Activated T-helper 2 cell treated with anti-CD3 and anti-CD28 coated beads, Interferon-gamma antibody, Interleukin-2, Interleukin-4, amounts not matched to agents 10 μg/mL and 5 μg/mL and 100 μg/mL, durations not matched to agents 14 hours and 24 hours and 36 hours (primary cell): ENCODE results near the gene ASPDH. TPM values are rescaled to one million over a fixed set of nuclear protein-coding genes. Genes with fewer than 3 reads are reported as not detected.
"Not testable (repeated sequence)": the region's sequence is repeated elsewhere in the genome, so short reads cannot be mapped to it uniquely, and the experiment has no call there.

Source experiments
- DNase-seq: peaks from one replicate; pipeline ENCODE4 v3.0.0; 2021; ENCODE audit warnings: low spot score
- H3K27ac Mint-ChIP-seq: one replicate; pipeline ENCODE4 v1.8.0; 2021; ENCODE audit warnings: mixed read lengths
- H3K27me3 Mint-ChIP-seq: one replicate; pipeline ENCODE4 v1.8.0; 2021; ENCODE audit warnings: low read depth, mixed read lengths
- H3K36me3 Mint-ChIP-seq: one replicate; pipeline ENCODE4 v1.8.0; 2021; ENCODE audit warnings: low read depth, mixed read lengths
- H3K4me1 Mint-ChIP-seq: one replicate; pipeline ENCODE4 v1.8.0; 2021; ENCODE audit warnings: low read depth, mixed read lengths
- H3K4me3 Mint-ChIP-seq: one replicate; pipeline ENCODE4 v1.8.0; 2021; ENCODE audit warnings: low read depth, mild to moderate bottlenecking, moderate library complexity, mixed read lengths
- H3K9me3 Mint-ChIP-seq: one replicate; pipeline ENCODE4 v1.8.0; 2021; ENCODE audit warnings: mixed read lengths
- intact Hi-C: fragments of 100-400 bp; cut with micrococcal nuclease; formaldehyde crosslinking; loops from one replicate; pipeline ENCODE4 v1.15.1; 2023
- total RNA-seq: library from RNA; stranded (reverse); gene quantifications from 2 replicates; pipeline ENCODE4 v1.2.3, GENCODE V29; 2022

The ASPDH gene
- total RNA-seq, 1 donor from 2014 or later: not detected

GRCh38 chr19:50481351-50482149 lies 32.2 kb downstream of the ASPDH start:
- Mint-ChIP-seq H3K4me3 (no peak overlapping the region), H3K36me3 (peaks cover 61% of the 10 kb centered on the region), H3K4me1 (peaks cover 9% of the 10 kb centered on the region), H3K9me3 (peaks cover 2% of the 10 kb centered on the region), H3K27me3 (no peaks in the 10 kb centered on the region), H3K27ac (no peak overlapping the region)
- DNase-seq: no peak
- intact Hi-C loops: no loop called here

GRCh38 chr19:50480281-50481111 lies 33.2 kb downstream of the ASPDH start:
- DNase-seq: no peak
- Mint-ChIP-seq H3K4me3 (no peak overlapping the region), H3K4me1 (peaks cover 10% of the 10 kb centered on the region)

GRCh38 chr19:50479761-50480251 lies 33.9 kb downstream of the ASPDH start:
- intact Hi-C loops: no loop called here
- Mint-ChIP-seq H3K27me3 (no peaks in the 10 kb centered on the region), H3K9me3 (no peaks in the 10 kb centered on the region), H3K27ac (no peak overlapping the region), H3K36me3 (peaks cover 50% of the 10 kb centered on the region), H3K4me3 (no peak overlapping the region), H3K4me1 (peaks cover 10% of the 10 kb centered on the region)
- no peak for DNase-seq

More at GRCh38 chr19:50480281-50481111, 33.2 kb downstream of the ASPDH start:
- no peaks in the 10 kb centered on the region for H3K9me3 Mint-ChIP-seq
- H3K27me3 Mint-ChIP-seq: no peaks in the 10 kb centered on the region
- peaks cover 57% of the 10 kb centered on the region for H3K36me3 Mint-ChIP-seq
- intact Hi-C loops: no loop called here
- no peak overlapping the region for H3K27ac Mint-ChIP-seq

DNA sequence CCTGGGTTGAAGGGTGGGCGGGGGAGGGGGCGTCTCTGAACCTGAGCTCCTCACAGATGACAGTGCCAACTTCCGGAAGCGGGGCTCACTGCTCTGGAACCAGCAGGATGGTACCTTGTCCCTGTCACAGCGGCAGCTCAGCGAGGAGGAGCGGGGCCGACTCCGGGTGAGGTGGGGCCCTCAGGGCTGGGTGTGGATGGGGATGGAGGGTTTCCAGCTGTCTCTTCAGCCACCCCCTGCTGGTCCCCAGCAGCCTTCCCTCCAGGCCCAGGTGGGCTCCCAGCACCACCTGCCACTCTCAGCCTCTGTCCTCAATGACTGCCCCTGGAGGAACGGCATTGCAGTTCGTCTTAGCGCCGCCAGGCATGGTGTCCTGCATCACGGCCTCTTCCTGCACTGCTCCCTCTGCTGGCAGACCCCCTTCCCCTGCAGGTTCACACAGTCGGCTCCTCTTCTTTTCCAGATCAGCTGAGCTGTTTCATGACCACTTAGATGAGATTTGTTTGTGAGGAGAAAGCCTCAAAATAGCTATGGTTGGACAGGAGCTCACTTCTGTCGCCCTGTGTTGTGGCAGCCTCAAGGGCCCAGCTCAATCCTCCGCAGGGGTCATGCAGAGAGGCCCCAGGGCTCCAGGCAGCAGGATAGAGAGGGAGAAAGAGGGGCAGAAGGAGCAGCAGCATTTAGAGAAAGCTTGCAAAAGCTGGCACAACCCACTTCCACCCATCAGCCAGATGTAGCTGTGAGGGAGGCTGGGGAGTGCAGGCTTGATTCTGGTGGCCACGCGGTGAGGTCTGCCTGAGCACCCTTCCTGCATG lies 34.6 kb downstream of the ASPDH start:
- intact Hi-C loops: no loop called here
- Mint-ChIP-seq H3K9me3 (no peaks in the 10 kb centered on the region), H3K36me3 (peaks cover 44% of the 10 kb centered on the region), H3K4me1 (peaks cover 10% of the 10 kb centered on the region), H3K4me3 (no peak overlapping the region), H3K27ac (no peak overlapping the region), H3K27me3 (no peaks in the 10 kb centered on the region)
- DNase-seq: no peak

GRCh38 chr19:50477751-50478515 lies 35.8 kb downstream of the ASPDH start:
- peaks cover 10% of the 10 kb centered on the region for H3K4me1 Mint-ChIP-seq
- no peak for DNase-seq
- no peaks in the 10 kb centered on the region for H3K27me3 Mint-ChIP-seq
- H3K36me3 Mint-ChIP-seq: peaks cover 38% of the 10 kb centered on the region
- intact Hi-C loops: no loop called here
- peak overlapping the region; percentile 21 for H3K27ac Mint-ChIP-seq
- no peaks in the 10 kb centered on the region for H3K9me3 Mint-ChIP-seq
- peak overlapping the region; percentile 99 for H3K4me3 Mint-ChIP-seq

GRCh38 chr19:50476907-50477238 lies 36.8 kb downstream of the ASPDH start:
- Mint-ChIP-seq H3K27ac (peak overlapping the region; percentile 77), H3K36me3 (peaks cover 32% of the 10 kb centered on the region), H3K4me1 (peaks cover 10% of the 10 kb centered on the region), H3K4me3 (peak overlapping the region; percentile 99), H3K27me3 (no peaks in the 10 kb centered on the region), H3K9me3 (no peaks in the 10 kb centered on the region)
- DNase-seq: no peak
- intact Hi-C loops: loop anchor here (1.0 kb wide), 2 partner anchors 34 to 120 kb away; partner anchors contain the start of gene JOSD2

DNA sequence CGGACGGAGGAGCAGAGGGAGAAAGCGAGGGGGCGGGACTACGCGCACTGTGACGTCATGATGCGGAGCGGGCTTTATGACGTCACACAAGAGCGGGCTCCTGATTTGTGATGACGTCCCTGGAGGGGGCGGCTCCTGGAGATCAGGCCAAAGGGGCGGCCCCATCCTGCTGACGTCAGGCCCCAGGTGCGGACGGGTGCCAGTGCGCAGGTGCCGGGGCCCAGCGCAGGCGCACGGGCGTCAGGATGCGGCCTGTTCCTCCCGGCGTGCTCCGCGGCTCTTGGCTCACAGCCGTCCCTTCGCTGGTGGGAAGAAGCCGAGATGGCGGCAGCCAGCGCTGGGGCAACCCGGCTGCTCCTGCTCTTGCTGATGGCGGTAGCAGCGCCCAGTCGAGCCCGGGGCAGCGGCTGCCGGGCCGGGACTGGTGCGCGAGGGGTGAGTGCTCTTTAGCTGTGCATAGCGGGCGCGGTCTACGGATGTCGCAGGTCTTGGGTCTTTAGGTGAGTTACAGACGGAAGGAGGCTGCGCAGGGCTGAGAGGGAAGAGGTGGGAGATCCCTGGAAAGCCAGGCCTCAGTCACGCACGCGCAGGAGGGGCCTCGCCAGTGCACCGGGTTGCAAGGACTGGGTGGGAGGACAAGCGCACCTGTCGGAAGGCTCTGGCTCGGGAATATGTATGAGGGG lies 37.3 kb downstream of the ASPDH start, which contains the start of the genes EMC10 and GARIN5A:
Gene EMC10 (plus strand): TSS at position 284 of the 683 bp plus-strand sequence. CDS start 38 bp downstream, at position 322.
Gene GARIN5A (minus strand): TSS at position 625 of the 683 bp plus-strand sequence. CDS start 460 bp downstream, at position 165.
- Mint-ChIP-seq H3K4me1 (peaks cover 10% of the 10 kb centered on the region), H3K9me3 (no peaks in the 10 kb centered on the region), H3K27ac (peak within 1 kb of the TSS; percentile 77), H3K36me3 (peaks cover 31% of the 10 kb centered on the region), H3K27me3 (no peaks in the 10 kb centered on the region), H3K4me3 (peak within 1 kb of the TSS; percentile 99)
- peak; percentile 92 for DNase-seq
- intact Hi-C loops: loop anchor here (1.0 kb wide), 2 partner anchors 35 to 119 kb away; partner anchors contain the start of gene JOSD2

- Mint-ChIP-seq H3K4me3 (peak overlapping the region; percentile 99), H3K36me3 (peaks cover 27% of the 10 kb centered on the region), H3K27me3 (no peaks in the 10 kb centered on the region), H3K27ac (peak overlapping the region; percentile 60), H3K4me1 (peaks cover 10% of the 10 kb centered on the region), H3K9me3 (no peaks in the 10 kb centered on the region)
- no peak for DNase-seq
- intact Hi-C loops: loop anchor here (1.0 kb wide), 2 partner anchors 36 to 118 kb away; partner anchors contain the start of gene JOSD2
These were observed 37.9 kb downstream of the ASPDH start for GRCh38 chr19:50475736-50476223.

GRCh38 chr19:50475101-50475568 lies 38.6 kb downstream of the ASPDH start:
- Mint-ChIP-seq H3K36me3 (peaks cover 27% of the 10 kb centered on the region), H3K4me3 (peak overlapping the region; percentile 68), H3K27me3 (no peaks in the 10 kb centered on the region), H3K4me1 (peaks cover 10% of the 10 kb centered on the region), H3K9me3 (no peaks in the 10 kb centered on the region), H3K27ac (peak overlapping the region; percentile 60)
- intact Hi-C loops: no loop called here
- no peak for DNase-seq

- H3K27ac Mint-ChIP-seq, intact Hi-C loops, DNase-seq, H3K27me3 Mint-ChIP-seq, H3K9me3 Mint-ChIP-seq, H3K4me3 Mint-ChIP-seq: not testable (repeated sequence)
- H3K36me3 Mint-ChIP-seq: peaks cover 17% of the 10 kb centered on the region
- peaks cover 10% of the 10 kb centered on the region for H3K4me1 Mint-ChIP-seq
These were observed 40.4 kb downstream of the ASPDH start for GRCh38 chr19:50473336-50473735.

DNA sequence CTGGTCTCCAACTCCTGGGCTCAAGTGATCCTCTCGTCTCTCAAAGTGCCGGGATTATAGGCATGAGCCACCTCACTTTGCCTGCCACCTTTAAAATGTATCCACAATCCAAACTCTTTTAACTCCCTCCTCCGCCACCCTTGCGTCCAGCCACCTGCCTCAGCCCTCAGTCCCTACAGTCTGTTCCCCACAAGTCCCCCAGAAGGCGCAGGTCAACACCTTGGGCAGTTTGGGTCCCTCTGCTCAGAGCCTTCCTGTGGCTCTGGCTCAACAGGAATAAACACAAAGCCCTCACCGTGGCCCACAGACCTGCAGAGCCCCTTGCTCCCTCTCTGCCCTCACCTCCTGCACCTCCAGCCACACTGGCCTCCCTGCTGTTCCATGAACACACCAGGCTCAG lies 44.9 kb downstream of the ASPDH start:
- no peaks in the 10 kb centered on the region for H3K36me3 Mint-ChIP-seq
- no peak overlapping the region for H3K27ac Mint-ChIP-seq
- H3K4me3 Mint-ChIP-seq: no peak overlapping the region
- no peak for DNase-seq
- intact Hi-C loops: no loop called here
- H3K27me3 Mint-ChIP-seq: no peaks in the 10 kb centered on the region
- no peaks in the 10 kb centered on the region for H3K4me1 Mint-ChIP-seq
- no peaks in the 10 kb centered on the region for H3K9me3 Mint-ChIP-seq
